Stimulated activated naive CD8-positive, alpha-beta T cell treated with anti-CD3 and anti-CD28 coated beads, Interleukin-15, Interleukin-2, amounts not matched to agents 100 ng/mL and 50 ng/mL, for 24 hours (primary cell): ENCODE data around the gene SLC23A1.
A peak's percentile ranks its signal among the peaks of the same experiment; 100 is the strongest.
"Not testable (repeated sequence)": the region's sequence is repeated elsewhere in the genome, so short reads cannot be mapped to it uniquely, and the experiment has no call there.

Source experiments
- H3K27ac Mint-ChIP-seq: one replicate; pipeline ENCODE4 v1.8.0; 2021; ENCODE audit warnings: mild to moderate bottlenecking, mixed read lengths
- H3K27me3 Mint-ChIP-seq: one replicate; pipeline ENCODE4 v1.8.0; 2021; ENCODE audit warnings: mixed read lengths
- H3K36me3 Mint-ChIP-seq: one replicate; pipeline ENCODE4 v1.8.0; 2021; ENCODE audit warnings: low read depth, mixed read lengths
- H3K4me1 Mint-ChIP-seq: one replicate; pipeline ENCODE4 v1.8.0; 2021; ENCODE audit warnings: low read depth, mixed read lengths
- H3K4me3 Mint-ChIP-seq: one replicate; pipeline ENCODE4 v1.8.0; 2021; ENCODE audit warnings: mild to moderate bottlenecking, mixed read lengths
- H3K9me3 Mint-ChIP-seq: one replicate; pipeline ENCODE4 v1.8.0; 2021; ENCODE audit warnings: mixed read lengths

Gene SLC23A1

GRCh38 chr5:139374909-139375308, 8.2 kb downstream of the SLC23A1 start:
- H3K27ac Mint-ChIP-seq = no peak overlapping the region
- H3K9me3 Mint-ChIP-seq = no peaks in the 10 kb centered on the region
- H3K4me3 Mint-ChIP-seq = no peak overlapping the region
- peaks cover 14% of the 10 kb centered on the region for H3K4me1 Mint-ChIP-seq
- no peaks in the 10 kb centered on the region for H3K27me3 Mint-ChIP-seq
- peaks cover 11% of the 10 kb centered on the region for H3K36me3 Mint-ChIP-seq

- peaks cover 14% of the 10 kb centered on the region for H3K4me1 Mint-ChIP-seq
- H3K27me3 Mint-ChIP-seq = no peaks in the 10 kb centered on the region
- no peaks in the 10 kb centered on the region for H3K9me3 Mint-ChIP-seq
- H3K4me3 Mint-ChIP-seq = no peak overlapping the region
- peaks cover 21% of the 10 kb centered on the region for H3K36me3 Mint-ChIP-seq
- peak overlapping the region; percentile 24 for H3K27ac Mint-ChIP-seq
Observed at GRCh38 chr5:139371482-139372435, 11.3 kb downstream of the SLC23A1 start.

DNA sequence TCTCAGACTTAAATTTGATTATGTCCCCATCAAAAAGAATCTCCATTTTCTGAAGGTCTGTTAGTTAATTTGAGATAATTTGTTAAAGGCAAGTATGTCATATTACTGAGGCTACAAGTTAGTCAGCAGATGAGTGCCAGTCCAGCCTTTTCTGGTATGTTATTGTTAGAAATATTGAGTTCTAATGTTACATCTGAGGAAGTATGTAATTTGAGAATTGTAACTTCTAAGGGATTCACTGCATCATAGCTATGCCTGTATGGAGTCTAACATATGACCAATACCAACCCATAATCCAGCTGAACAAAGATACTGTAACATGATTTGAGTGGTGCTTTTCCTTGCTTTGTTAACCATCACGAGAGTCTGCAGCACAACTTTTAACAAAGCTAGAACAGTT, 13.9 kb downstream of the SLC23A1 start:
- no peaks in the 10 kb centered on the region for H3K9me3 Mint-ChIP-seq
- no peak overlapping the region for H3K27ac Mint-ChIP-seq
- peaks cover 31% of the 10 kb centered on the region for H3K36me3 Mint-ChIP-seq
- H3K4me3 Mint-ChIP-seq = no peak overlapping the region
- H3K27me3 Mint-ChIP-seq = no peaks in the 10 kb centered on the region
- peaks cover 14% of the 10 kb centered on the region for H3K4me1 Mint-ChIP-seq

GRCh38 chr5:139368613-139369012, 14.5 kb downstream of the SLC23A1 start:
- H3K4me3 Mint-ChIP-seq = no peak overlapping the region
- peaks cover 36% of the 10 kb centered on the region for H3K36me3 Mint-ChIP-seq
- peaks cover 20% of the 10 kb centered on the region for H3K4me1 Mint-ChIP-seq
- no peaks in the 10 kb centered on the region for H3K9me3 Mint-ChIP-seq
- H3K27ac Mint-ChIP-seq = peak overlapping the region; percentile 77
- H3K27me3 Mint-ChIP-seq = no peaks in the 10 kb centered on the region

GRCh38 chr5:139364466-139364865, 18.6 kb downstream of the SLC23A1 start:
- peaks cover 35% of the 10 kb centered on the region for H3K36me3 Mint-ChIP-seq
- H3K4me1 Mint-ChIP-seq = peaks cover 21% of the 10 kb centered on the region
- H3K9me3 Mint-ChIP-seq = no peaks in the 10 kb centered on the region
- H3K4me3 Mint-ChIP-seq = no peak overlapping the region
- peak overlapping the region; percentile 13 for H3K27ac Mint-ChIP-seq
- H3K27me3 Mint-ChIP-seq = no peaks in the 10 kb centered on the region

GRCh38 chr5:139363937-139364336, 19.2 kb downstream of the SLC23A1 start:
- Mint-ChIP-seq H3K4me3 (no peak overlapping the region), H3K4me1 (peaks cover 21% of the 10 kb centered on the region), H3K27me3 (no peaks in the 10 kb centered on the region), H3K36me3 (peaks cover 32% of the 10 kb centered on the region), H3K9me3 (no peaks in the 10 kb centered on the region), H3K27ac (peak overlapping the region; percentile 32)

DNA sequence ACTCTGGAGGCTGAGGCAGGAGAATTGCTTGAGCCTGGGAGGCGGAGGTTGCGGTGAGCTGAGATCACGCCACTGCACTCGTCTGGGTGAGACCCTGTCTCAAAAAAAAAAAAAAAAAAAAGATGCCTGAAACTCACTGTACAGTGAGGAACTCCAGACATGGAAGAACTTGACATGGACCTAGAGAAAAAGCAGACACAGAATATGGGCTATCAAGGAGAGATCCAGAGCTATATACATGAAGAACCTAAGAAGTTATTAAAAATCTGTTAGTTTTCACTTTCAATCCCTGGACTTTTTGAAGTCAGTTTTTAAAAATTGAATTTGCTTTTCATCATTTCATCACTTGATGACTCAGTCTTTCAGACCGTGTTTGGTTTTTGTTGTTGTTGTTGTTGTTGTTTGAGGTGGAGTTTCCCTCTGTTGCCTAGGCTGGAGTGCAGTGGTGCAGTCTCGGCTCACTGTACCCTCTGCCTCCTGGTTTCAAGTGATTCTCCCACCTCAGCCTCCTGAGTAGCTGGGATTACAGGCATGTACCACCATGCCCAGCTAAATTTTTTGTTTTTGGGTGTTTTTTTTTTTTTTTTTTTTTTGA, 21.2 kb downstream of the SLC23A1 start:
- Mint-ChIP-seq H3K9me3 (no peaks in the 10 kb centered on the region), H3K36me3 (peaks cover 34% of the 10 kb centered on the region), H3K27me3 (no peaks in the 10 kb centered on the region), H3K27ac (no peak overlapping the region), H3K4me1 (peaks cover 33% of the 10 kb centered on the region), H3K4me3 (no peak overlapping the region)

GRCh38 chr5:139360384-139360783, 22.7 kb downstream of the SLC23A1 start:
- peaks cover 35% of the 10 kb centered on the region for H3K4me1 Mint-ChIP-seq
- no peak overlapping the region for H3K27ac Mint-ChIP-seq
- H3K9me3 Mint-ChIP-seq = no peaks in the 10 kb centered on the region
- no peak overlapping the region for H3K4me3 Mint-ChIP-seq
- peaks cover 34% of the 10 kb centered on the region for H3K36me3 Mint-ChIP-seq
- H3K27me3 Mint-ChIP-seq = no peaks in the 10 kb centered on the region

- no peaks in the 10 kb centered on the region for H3K9me3 Mint-ChIP-seq
- peaks cover 26% of the 10 kb centered on the region for H3K36me3 Mint-ChIP-seq
- H3K4me3 Mint-ChIP-seq = no peak overlapping the region
- H3K4me1 Mint-ChIP-seq = peaks cover 33% of the 10 kb centered on the region
- no peak overlapping the region for H3K27ac Mint-ChIP-seq
- H3K27me3 Mint-ChIP-seq = no peaks in the 10 kb centered on the region
Observed at GRCh38 chr5:139358064-139358463, 25.0 kb downstream of the SLC23A1 start.

- H3K4me3 Mint-ChIP-seq, H3K27ac Mint-ChIP-seq, H3K27me3 Mint-ChIP-seq, H3K9me3 Mint-ChIP-seq: not testable (repeated sequence)
- H3K36me3 Mint-ChIP-seq = peaks cover 21% of the 10 kb centered on the region
- H3K4me1 Mint-ChIP-seq = peaks cover 34% of the 10 kb centered on the region
Observed at GRCh38 chr5:139355900-139356299, 27.2 kb downstream of the SLC23A1 start.

- Mint-ChIP-seq H3K4me3 (no peak overlapping the region), H3K27ac (no peak overlapping the region), H3K36me3 (peaks cover 21% of the 10 kb centered on the region), H3K9me3 (no peaks in the 10 kb centered on the region), H3K27me3 (no peaks in the 10 kb centered on the region), H3K4me1 (peaks cover 34% of the 10 kb centered on the region)
Observed at GRCh38 chr5:139354186-139354585, 28.9 kb downstream of the SLC23A1 start.

DNA sequence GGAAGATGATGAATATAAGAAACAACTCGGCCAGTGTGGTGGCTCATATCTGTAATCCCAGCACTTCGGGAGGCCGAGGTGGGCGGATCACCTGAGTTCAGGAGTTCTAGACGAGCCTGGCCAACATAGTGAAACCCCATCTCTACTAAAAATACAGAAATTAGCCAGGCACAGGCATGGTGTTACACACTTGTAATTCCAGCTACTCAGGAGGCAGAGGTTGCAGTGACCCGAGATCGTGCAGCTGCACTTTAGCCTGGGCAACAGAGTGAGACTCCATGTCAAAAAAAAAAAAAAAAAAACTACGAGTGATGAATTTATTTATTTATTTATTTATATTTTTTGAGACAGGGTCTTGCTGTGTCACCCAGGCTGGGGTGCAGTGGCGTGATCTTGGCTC, 35.2 kb downstream of the SLC23A1 start:
- not testable (repeated sequence) for H3K27ac Mint-ChIP-seq, H3K4me3 Mint-ChIP-seq, H3K27me3 Mint-ChIP-seq, H3K9me3 Mint-ChIP-seq
- Mint-ChIP-seq H3K4me1 (peaks cover 52% of the 10 kb centered on the region), H3K36me3 (peaks cover 26% of the 10 kb centered on the region)

GRCh38 chr5:139345442-139345841, 37.7 kb downstream of the SLC23A1 start:
- H3K27ac Mint-ChIP-seq, H3K9me3 Mint-ChIP-seq, H3K27me3 Mint-ChIP-seq, H3K4me3 Mint-ChIP-seq: not testable (repeated sequence)
- peaks cover 59% of the 10 kb centered on the region for H3K4me1 Mint-ChIP-seq
- H3K36me3 Mint-ChIP-seq = peaks cover 26% of the 10 kb centered on the region

DNA sequence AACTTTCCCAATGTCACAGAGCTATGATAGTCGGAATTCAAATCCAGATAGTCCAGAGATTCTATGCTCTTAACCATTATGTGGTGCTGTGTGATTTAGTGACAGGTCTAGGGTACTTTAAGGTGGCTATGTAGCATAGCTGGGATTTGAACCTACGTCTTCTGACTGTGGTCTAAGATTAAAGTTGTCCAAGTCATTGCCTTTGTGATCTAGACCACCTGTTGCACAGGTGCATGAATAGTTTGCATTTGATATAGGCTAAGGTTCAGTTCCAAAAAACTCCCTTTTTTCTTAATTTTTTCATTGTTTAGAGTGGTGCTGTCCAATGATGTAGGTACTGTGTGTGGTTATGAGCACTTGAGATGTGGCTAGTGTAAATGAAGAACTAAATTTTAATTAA, 38.9 kb downstream of the SLC23A1 start:
- peak overlapping the region; percentile 60 for H3K4me3 Mint-ChIP-seq
- peaks cover 55% of the 10 kb centered on the region for H3K4me1 Mint-ChIP-seq
- no peaks in the 10 kb centered on the region for H3K9me3 Mint-ChIP-seq
- H3K36me3 Mint-ChIP-seq = peaks cover 26% of the 10 kb centered on the region
- H3K27ac Mint-ChIP-seq = no peak overlapping the region
- no peaks in the 10 kb centered on the region for H3K27me3 Mint-ChIP-seq

GRCh38 chr5:139343476-139343875, 39.6 kb downstream of the SLC23A1 start:
- Mint-ChIP-seq H3K4me3 (peak overlapping the region; percentile 99), H3K4me1 (peaks cover 50% of the 10 kb centered on the region), H3K27me3 (no peaks in the 10 kb centered on the region), H3K36me3 (peaks cover 22% of the 10 kb centered on the region), H3K27ac (peak overlapping the region; percentile 99), H3K9me3 (no peaks in the 10 kb centered on the region)
